Measurements from ENCODE around the gene RAB1A.

RAB1A gene

DNA sequence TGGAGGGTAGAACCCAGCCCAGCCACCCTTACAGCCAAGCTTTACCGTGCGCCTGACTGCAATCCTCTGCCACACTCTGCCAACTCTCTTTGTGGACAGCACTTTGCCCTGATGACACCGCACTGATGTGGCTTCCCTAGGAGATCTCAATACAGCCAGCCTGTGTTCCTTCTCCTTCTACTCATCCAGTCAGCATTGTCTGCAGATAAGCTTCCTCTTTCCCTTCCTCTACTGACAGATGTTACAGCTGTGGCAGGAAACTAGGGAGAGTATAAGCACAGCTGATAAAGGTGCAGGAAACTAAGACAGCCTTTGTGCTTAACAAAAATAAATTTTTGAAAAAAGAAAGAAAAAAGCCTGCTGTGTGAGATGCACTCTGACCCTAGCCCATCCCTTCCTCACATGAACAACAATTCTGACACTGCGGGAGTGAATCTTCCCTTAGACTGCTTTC is 48.6 kb downstream of the RAB1A start:
- Histone ChIP-seq H3K27me3 (replicated peaks; ENCODE audit: control insufficient read depth, insufficient read depth, low read length) (no peaks in the 10 kb centered on the region), H3K9me3 (ENCODE audit: control insufficient read depth, low read length) (no peaks in the 10 kb centered on the region), H3K4me1 (ENCODE audit: control insufficient read depth, insufficient read depth, low read length) (peaks cover 40% of the 10 kb centered on the region), H3K4me3 (ENCODE audit: low read length) (no peak overlapping the region), H3K9ac (ENCODE audit: low read length) (no peak overlapping the region), H3K36me3 (ENCODE audit: control insufficient read depth, insufficient read depth, low read length, severe bottlenecking) (peaks cover 90% of the 10 kb centered on the region)
- DNase-seq (ENCODE audit: low read depth) = no peak

DNA sequence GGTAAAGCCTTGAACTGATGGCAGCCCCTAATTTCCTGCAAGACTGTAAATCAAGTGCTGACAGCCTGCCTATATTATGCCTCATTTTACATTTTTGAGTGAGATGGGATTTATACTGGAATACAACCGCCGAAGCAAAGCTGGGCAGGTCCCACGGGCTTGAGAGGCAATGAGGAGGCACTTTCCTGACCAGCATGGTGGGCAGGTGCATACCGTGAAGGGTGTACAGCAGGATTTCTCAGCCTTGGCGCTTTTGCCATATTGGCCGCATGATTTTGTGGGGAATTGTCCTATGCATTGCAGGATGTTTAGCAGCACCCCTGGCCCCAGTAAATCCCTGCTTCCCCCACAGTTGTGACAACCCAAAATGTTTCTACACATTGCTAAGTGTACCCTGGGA is 50.9 kb downstream of the RAB1A start:
- Histone ChIP-seq H3K9ac (ENCODE audit: low read length) (no peak overlapping the region), H3K4me3 (ENCODE audit: low read length) (no peak overlapping the region), H3K9me3 (ENCODE audit: control insufficient read depth, low read length) (no peaks in the 10 kb centered on the region), H3K27me3 (replicated peaks; ENCODE audit: control insufficient read depth, insufficient read depth, low read length) (no peaks in the 10 kb centered on the region), H3K4me1 (ENCODE audit: control insufficient read depth, insufficient read depth, low read length) (peaks cover 37% of the 10 kb centered on the region), H3K36me3 (ENCODE audit: control insufficient read depth, insufficient read depth, low read length, severe bottlenecking) (peaks cover 76% of the 10 kb centered on the region)
- DNase-seq (ENCODE audit: low read depth) = no peak

DNA sequence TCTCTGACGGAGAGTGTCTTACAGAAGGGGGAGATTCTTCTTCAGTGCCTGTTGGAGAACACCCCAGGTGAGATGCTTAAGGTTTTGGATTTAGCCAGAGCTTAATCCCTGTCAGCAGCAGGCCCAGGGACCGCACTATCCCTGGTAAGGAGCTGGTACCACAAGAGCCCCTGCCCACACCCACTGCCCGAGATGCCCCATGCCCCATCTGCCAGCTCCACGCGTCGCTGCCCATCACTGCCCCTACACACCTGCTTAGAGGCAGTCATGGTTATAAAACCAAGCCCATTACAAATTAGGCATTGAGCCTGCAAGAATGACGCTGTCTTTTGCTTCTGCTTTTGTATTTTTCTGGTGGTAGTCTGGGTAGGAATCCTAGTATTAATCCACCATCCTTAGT is 52.0 kb downstream of the RAB1A start:
- no peaks in the 10 kb centered on the region for H3K27me3 ChIP-seq (replicated peaks; ENCODE audit: control insufficient read depth, insufficient read depth, low read length)
- no peak overlapping the region for H3K9ac ChIP-seq (ENCODE audit: low read length)
- H3K36me3 ChIP-seq (ENCODE audit: control insufficient read depth, insufficient read depth, low read length, severe bottlenecking) = peaks cover 76% of the 10 kb centered on the region
- peaks cover 31% of the 10 kb centered on the region for H3K4me1 ChIP-seq (ENCODE audit: control insufficient read depth, insufficient read depth, low read length)
- no peaks in the 10 kb centered on the region for H3K9me3 ChIP-seq (ENCODE audit: control insufficient read depth, low read length)
- no peak overlapping the region for H3K4me3 ChIP-seq (ENCODE audit: low read length)
- DNase-seq (ENCODE audit: low read depth) = no peak

DNA sequence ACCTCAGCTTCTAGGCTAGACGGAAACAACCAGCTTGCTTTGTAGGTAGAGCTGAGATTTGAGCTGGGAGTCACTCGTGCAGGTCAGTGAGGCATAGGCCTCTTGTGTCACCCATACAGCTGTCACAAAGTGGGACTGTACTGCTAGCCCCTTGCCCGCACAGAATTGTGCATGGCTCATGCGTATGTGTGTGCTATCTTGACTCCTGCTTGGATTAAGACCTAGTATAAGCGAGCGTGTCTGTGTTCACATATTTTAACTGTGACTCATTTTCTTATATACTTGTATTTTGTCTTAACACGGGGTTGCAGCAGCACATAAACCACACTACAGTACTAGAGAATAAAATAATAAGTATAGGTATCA is 53.6 kb downstream of the RAB1A start:
- peak; percentile 70 for DNase-seq (ENCODE audit: low read depth)
- Histone ChIP-seq H3K27me3 (replicated peaks; ENCODE audit: control insufficient read depth, insufficient read depth, low read length) (no peaks in the 10 kb centered on the region), H3K4me3 (ENCODE audit: low read length) (no peak overlapping the region), H3K4me1 (ENCODE audit: control insufficient read depth, insufficient read depth, low read length) (peaks cover 16% of the 10 kb centered on the region), H3K36me3 (ENCODE audit: control insufficient read depth, insufficient read depth, low read length, severe bottlenecking) (peaks cover 77% of the 10 kb centered on the region), H3K9me3 (ENCODE audit: control insufficient read depth, low read length) (no peaks in the 10 kb centered on the region), H3K9ac (ENCODE audit: low read length) (no peak overlapping the region)

DNA sequence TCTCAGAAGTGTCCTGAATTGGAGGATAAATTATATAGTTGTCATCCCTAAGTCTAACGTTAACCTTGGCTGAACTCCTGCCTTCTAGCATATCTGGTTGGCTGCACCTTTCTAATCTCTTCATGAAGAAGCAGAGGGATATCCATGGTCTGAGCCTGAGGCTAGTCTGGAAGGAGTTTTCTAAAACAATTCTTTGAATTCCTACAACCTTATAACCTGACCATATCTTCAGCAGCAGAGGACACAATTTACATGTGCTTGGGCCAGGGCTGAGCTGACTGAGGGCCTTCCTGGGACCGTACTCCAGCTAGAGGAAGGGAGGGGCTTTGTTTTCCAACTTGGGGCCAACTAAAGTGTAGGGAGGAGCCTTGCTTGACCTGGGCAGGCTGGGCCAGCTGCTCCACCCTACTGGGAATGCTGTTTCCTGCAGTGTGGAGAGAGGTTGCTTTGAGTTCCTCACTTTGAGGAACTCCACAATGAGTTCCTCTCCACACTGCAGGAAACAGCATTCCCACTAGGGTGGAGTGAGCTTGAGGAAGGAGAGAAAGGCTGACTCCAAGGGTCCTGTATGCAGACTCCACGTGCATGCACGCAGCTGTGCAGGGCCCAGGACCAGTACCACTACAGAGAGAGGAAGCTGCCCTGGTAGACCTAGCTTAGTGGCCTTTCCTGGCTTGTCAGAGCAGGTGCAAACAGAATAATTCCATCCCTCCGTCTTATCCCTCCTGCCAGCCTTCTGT is 54.1 kb downstream of the RAB1A start:
- DNase-seq (ENCODE audit: low read depth) = peak; percentile 17
- peaks cover 77% of the 10 kb centered on the region for H3K36me3 ChIP-seq (ENCODE audit: control insufficient read depth, insufficient read depth, low read length, severe bottlenecking)
- H3K27me3 ChIP-seq (replicated peaks; ENCODE audit: control insufficient read depth, insufficient read depth, low read length) = no peaks in the 10 kb centered on the region
- no peaks in the 10 kb centered on the region for H3K9me3 ChIP-seq (ENCODE audit: control insufficient read depth, low read length)
- H3K4me1 ChIP-seq (ENCODE audit: control insufficient read depth, insufficient read depth, low read length) = peaks cover 17% of the 10 kb centered on the region
- H3K4me3 ChIP-seq (ENCODE audit: low read length) = no peak overlapping the region
- peak overlapping the region; percentile 3 for H3K9ac ChIP-seq (ENCODE audit: low read length)

DNA sequence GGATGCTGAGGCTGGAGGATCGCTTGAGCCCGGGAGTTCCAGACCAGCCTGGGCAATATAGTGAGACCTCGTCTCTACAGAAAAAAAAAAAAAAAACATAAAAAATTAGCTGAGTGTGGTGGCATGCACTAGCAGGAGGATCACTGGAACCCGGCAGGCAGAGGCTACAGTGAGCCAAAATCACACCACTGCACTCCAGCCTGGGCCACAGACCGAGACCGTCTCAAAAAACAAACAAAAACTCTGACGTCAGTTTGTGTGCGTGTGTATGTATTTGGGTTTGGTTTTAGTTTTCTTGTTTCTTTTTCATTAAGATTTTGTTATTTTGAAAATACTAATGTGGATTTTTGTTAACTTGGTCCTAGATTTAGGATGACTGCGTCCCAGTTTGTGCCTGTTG is 54.7 kb downstream of the RAB1A start:
- Histone ChIP-seq H3K4me1 (ENCODE audit: control insufficient read depth, insufficient read depth, low read length) (peaks cover 23% of the 10 kb centered on the region), H3K9me3 (ENCODE audit: control insufficient read depth, low read length) (no peaks in the 10 kb centered on the region), H3K4me3 (ENCODE audit: low read length) (no peak overlapping the region), H3K9ac (ENCODE audit: low read length) (peak overlapping the region; percentile 3), H3K36me3 (ENCODE audit: control insufficient read depth, insufficient read depth, low read length, severe bottlenecking) (peaks cover 74% of the 10 kb centered on the region), H3K27me3 (replicated peaks; ENCODE audit: control insufficient read depth, insufficient read depth, low read length) (no peaks in the 10 kb centered on the region)
- DNase-seq (ENCODE audit: low read depth) = no peak

DNA sequence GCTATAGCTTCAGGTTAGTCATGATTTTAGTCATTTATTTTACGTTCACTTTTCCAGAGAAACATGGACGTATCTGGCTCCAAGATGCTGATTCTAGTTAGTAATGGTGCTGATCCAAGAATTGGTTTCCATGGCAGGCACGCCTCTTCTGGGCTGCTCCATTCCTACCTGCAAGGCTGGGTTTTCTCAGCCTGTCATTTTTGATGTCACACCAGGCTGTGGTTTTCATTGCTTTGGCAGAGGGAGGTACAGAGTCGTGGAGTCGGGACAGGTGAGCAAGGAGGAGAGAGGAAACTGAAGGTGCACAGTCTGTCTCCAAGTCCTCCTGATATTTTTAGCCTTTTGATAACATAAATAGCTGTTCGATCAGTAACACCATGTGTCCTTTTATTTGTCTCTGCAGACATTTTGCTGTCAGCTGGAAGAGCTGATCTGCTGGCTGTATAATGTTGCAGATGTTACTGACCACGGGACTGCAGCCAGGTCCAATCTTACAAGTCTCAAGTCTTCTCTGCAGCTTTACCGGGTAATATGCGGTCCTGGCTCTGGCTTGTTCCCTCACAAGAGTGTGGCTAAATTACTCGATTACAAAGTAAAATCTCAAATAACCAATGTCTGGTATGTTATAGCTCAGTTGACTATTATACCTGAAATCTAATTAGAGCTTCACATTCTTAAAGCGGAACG is 55.9 kb downstream of the RAB1A start:
- DNase-seq (ENCODE audit: low read depth) = no peak
- Histone ChIP-seq H3K36me3 (ENCODE audit: control insufficient read depth, insufficient read depth, low read length, severe bottlenecking) (peaks cover 63% of the 10 kb centered on the region), H3K4me1 (ENCODE audit: control insufficient read depth, insufficient read depth, low read length) (peaks cover 33% of the 10 kb centered on the region), H3K27me3 (replicated peaks; ENCODE audit: control insufficient read depth, insufficient read depth, low read length) (no peaks in the 10 kb centered on the region), H3K9me3 (ENCODE audit: control insufficient read depth, low read length) (no peaks in the 10 kb centered on the region), H3K9ac (ENCODE audit: low read length) (no peak overlapping the region), H3K4me3 (ENCODE audit: low read length) (no peak overlapping the region)

DNA sequence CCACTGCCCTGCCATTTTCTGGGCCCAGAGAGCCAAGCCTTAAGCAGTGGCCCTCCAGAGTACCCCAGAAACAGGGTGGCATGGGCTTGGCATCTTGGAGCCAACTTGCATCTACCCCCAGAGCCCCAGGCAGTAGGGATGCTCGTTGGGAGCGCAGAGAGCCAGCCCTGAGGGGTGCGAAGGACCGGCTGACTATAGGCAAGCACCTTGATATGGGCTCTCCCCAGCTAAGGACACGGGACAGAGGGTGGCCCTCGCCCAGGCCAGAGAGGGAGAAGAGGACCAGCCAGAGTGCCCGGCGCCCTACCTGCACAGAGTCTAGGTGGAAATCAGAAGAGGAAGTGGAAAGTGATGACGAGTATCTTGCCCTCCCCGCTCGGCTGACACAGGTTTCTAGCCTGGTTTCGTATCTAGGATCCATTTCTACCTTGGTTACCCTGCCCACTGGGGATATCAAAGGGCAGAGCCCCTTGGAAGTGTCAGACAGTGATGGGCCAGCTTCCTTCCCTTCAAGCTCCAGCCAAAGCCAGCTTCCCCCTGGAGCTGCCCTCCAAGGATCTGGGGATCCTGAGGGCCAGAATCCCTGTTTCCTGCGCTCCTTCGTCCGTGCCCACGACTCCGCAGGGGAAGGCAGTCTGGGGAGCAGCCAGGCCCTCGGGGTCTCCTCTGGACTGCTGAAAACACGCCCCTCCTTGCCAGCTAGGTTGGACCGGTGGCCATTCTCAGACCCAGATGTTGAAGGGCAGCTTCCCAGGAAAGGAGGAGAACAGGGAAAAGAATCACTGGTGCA is 57.5 kb downstream of the RAB1A start:
- Histone ChIP-seq H3K4me3 (ENCODE audit: low read length) (no peak overlapping the region), H3K4me1 (ENCODE audit: control insufficient read depth, insufficient read depth, low read length) (peaks cover 41% of the 10 kb centered on the region), H3K27me3 (replicated peaks; ENCODE audit: control insufficient read depth, insufficient read depth, low read length) (no peaks in the 10 kb centered on the region), H3K36me3 (ENCODE audit: control insufficient read depth, insufficient read depth, low read length, severe bottlenecking) (peaks cover 47% of the 10 kb centered on the region), H3K9me3 (ENCODE audit: control insufficient read depth, low read length) (no peaks in the 10 kb centered on the region), H3K9ac (ENCODE audit: low read length) (no peak overlapping the region)
- no peak for DNase-seq (ENCODE audit: low read depth)

DNA sequence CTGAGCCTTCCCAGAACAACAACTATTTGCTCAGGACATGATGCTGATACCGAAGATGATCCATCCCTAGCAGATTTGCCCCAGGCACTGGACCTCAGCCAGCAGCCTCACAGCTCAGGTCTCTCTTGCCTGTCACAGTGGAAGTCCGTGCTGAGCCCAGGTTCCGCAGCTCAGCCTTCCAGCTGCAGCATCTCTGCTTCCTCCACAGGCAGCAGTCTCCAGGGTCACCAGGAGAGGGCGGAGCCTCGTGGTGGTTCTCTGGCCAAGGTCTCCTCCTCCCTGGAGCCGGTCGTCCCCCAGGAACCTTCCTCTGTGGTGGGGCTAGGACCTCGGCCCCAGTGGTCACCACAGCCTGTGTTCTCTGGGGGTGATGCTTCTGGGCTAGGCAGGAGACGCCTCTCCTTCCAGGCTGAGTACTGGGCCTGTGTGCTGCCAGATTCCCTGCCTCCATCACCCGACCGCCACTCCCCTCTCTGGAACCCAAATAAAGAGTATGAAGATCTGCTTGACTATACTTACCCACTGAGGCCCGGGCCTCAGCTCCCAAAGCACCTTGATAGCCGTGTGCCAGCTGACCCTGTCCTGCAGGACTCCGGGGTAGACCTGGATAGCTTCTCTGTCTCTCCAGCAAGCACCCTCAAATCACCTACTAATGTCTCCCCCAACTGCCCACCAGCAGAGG is 58.3 kb downstream of the RAB1A start:
- DNase-seq (ENCODE audit: low read depth) = peak; percentile 15
- no peaks in the 10 kb centered on the region for H3K9me3 ChIP-seq (ENCODE audit: control insufficient read depth, low read length)
- peaks cover 43% of the 10 kb centered on the region for H3K4me1 ChIP-seq (ENCODE audit: control insufficient read depth, insufficient read depth, low read length)
- no peak overlapping the region for H3K4me3 ChIP-seq (ENCODE audit: low read length)
- H3K9ac ChIP-seq (ENCODE audit: low read length) = no peak overlapping the region
- peaks cover 44% of the 10 kb centered on the region for H3K36me3 ChIP-seq (ENCODE audit: control insufficient read depth, insufficient read depth, low read length, severe bottlenecking)
- no peaks in the 10 kb centered on the region for H3K27me3 ChIP-seq (replicated peaks; ENCODE audit: control insufficient read depth, insufficient read depth, low read length)

DNA sequence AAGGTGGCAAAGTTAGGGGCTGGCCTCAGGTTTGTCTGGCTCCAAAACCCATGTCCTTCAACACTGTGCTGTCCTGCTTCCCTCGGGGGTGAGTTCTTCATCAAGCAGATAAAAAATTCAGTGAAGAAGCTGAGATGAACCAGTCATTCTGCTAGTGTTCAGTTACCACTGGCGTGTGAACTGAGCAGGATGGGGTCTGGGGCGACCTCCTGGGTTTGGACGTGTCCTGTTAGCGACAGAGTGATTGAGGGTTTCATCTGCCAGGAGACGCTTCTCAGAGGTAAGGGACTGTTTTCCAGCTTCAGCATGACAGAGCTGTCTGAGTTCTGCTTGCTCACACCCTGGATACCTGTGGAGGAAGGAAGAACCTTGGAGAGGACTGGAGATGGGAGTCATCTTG is 59.0 kb downstream of the RAB1A start:
- no peak for DNase-seq (ENCODE audit: low read depth)
- H3K9me3 ChIP-seq (ENCODE audit: control insufficient read depth, low read length) = no peaks in the 10 kb centered on the region
- no peaks in the 10 kb centered on the region for H3K27me3 ChIP-seq (replicated peaks; ENCODE audit: control insufficient read depth, insufficient read depth, low read length)
- no peak overlapping the region for H3K9ac ChIP-seq (ENCODE audit: low read length)
- H3K36me3 ChIP-seq (ENCODE audit: control insufficient read depth, insufficient read depth, low read length, severe bottlenecking) = peaks cover 44% of the 10 kb centered on the region
- no peak overlapping the region for H3K4me3 ChIP-seq (ENCODE audit: low read length)
- peaks cover 39% of the 10 kb centered on the region for H3K4me1 ChIP-seq (ENCODE audit: control insufficient read depth, insufficient read depth, low read length)

Measured in adipocyte (in vitro differentiated cells).